Stimulated activated CD4-positive, alpha-beta T cell treated with anti-CD3 and anti-CD28 coated beads, Interleukin-4, amount 100 ng/mL, for 4 hours (primary cell): ENCODE measurements around the gene FBXO3.
"Not testable (repeated sequence)": the region's sequence is repeated elsewhere in the genome, so short reads cannot be mapped to it uniquely, and the experiment has no call there.

Experiments
- DNase-seq, 2 experiments: peaks; one replicate each; pipeline ENCODE4 v3.0.0-alpha.2; 2020

FBXO3 gene

DNA sequence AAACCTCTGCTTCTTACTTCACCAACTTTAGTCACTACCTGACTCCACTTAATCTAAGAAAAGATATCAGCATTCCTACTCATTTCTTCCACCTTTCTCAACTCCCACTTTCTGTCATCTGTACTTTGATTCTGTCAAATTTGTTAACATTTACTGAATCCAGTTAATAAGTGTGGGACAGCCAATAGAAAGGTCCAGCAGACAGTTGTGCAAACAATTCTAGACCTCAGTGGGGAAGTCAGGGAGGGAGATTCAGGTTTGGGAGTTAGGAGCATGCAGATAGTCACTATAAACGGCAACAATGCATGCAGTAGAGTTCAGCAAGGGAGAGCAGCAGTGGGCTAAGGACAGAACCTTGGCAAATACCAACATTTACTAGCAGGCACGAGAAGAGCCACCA is 4.1 kb downstream of the FBXO3 start:
- no peak for DNase-seq

DNA sequence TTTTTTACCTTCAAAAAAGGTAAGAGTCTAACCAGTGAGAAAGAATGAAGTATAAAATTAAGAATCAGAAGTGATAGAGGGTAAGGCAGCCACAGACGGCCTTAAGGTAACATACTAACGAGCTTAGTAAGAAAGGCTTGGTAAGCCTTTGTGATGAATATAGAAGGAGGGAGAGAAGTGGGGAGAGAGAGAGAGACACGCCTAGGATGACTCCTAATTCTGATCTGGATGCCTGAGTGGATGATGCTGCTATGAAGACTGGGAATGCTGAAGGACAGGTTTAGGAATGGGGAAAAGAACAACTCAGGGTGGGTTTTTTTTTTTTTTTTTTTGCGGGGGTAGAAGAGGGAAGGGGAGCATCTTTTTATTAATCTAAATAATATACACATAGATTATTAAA is 4.8 kb downstream of the FBXO3 start:
- no peak for DNase-seq

DNA sequence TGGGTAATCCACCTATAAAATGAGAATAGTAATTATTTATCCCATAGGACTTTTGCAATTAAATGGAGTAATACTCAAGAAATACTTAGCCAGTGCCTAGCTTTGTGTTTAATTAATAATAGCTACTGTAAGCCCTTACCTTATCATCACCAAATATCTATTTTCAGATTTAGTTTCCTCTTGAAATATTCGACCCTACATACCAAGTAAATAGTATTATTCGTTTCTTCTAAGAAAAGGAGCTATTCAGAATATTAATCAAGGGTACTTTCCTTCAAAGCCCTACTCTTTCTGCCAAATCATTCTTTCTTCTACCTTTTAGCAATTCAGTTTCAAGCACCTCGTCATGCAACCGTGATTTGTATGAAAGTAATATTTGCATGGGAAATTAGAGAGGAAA is 6.7 kb downstream of the FBXO3 start:
- no peak for DNase-seq

DNA sequence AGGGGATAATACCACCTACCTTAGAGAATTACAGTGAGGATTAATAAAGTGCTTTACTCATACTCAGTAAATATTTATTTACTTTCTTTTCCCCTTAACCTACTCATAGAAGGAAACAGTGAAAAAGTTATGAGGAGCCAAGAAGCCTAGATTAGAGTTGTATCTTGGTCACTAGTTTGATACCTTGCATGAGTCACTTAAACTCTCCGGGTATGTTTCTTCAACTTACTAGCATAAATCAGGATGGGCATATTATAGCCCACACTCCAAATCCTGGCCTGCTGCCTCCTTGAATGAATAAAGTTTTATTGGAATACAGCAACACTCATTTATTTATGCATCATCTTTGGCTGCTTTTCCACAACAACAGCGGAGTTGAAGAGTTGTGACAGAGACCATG is 8.2 kb downstream of the FBXO3 start:
- no peak for DNase-seq

DNA sequence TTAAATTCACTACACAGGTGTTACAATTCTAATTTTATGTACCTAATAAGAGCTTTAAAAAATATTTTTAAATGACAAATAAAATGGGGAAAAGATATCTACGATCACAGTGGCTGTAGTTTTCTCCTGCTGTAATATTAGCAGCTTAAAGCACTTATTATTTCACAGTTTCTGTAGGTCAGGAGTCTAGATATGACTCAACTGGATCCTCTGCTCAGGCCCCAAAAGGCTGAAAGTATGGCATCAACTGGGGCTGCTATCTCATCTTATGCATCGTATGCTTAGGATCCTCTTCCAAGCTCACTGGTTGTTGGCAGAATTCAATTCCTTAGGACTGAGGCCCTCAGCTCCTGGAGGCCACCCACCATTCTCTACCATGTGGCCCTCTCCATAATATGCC is 12.8 kb downstream of the FBXO3 start:
- no peak for DNase-seq

DNA sequence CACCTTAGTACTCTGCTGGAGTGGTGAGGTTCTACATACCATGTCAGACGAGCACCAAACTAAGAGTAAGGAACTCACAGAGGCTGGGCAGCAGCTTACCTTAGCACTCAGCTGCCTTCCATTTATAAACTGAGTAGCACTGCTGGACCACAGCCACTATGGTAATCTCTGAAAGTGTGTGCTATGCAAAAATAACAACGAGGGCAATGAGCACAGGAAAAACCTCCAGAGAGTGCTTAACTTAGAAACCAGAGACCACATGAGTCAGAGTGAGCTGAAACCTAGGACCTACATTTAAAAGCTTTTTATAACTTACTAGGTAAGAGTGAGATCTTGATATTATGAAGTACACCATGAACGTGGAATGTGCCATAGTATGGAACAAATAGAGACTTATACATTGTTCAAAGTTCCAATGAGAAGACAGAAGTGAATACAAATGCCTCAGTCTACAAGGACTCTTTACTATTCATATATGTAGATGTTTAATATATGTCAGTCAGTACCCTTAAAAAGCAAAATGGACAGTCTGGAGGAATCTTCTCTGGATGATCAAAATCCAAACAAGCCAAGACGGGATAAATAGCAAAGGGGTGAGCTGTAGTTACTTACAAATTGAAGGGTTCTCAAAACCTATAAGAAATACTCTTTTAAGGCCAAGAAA is 20.9 kb downstream of the FBXO3 start:
- DNase-seq = no peak

DNA sequence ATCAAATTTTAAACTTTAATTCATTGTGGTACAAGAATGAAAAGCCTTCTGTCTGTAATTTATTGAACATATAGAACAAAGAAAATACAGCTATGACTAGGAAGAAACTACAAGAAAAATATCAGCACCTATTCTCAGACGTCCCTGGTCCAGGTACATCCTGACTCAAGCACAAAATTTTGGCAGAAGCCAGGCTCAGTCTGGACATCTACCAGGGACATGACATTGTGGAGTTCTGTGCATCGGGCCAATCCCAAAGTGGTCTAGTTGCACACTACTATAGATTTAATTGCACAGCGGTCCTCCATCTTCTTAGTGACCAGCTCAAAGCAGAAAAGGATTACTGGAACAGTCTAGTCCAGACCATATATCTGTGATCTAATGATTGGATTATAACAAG is 22.4 kb downstream of the FBXO3 start:
- no peak for DNase-seq

DNA sequence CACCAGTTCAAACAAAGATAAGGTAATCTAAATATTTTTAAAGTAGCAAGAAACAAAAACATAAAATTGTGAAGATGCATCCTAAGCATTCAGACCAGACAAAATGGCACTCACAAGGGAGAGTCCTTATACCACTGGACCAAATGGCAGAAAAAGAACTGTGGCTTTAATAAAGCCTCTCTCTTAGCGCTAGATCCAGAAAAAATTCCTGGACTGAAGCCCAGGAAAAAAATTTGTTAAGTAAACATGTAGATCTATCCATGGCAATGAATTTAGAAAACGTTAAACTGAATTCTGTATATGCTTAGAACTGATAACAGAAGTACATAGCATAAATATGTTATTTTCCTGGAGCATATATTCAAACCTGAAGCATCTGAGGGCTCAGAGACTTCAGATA is 26.3 kb downstream of the FBXO3 start:
- DNase-seq = no peak

DNA sequence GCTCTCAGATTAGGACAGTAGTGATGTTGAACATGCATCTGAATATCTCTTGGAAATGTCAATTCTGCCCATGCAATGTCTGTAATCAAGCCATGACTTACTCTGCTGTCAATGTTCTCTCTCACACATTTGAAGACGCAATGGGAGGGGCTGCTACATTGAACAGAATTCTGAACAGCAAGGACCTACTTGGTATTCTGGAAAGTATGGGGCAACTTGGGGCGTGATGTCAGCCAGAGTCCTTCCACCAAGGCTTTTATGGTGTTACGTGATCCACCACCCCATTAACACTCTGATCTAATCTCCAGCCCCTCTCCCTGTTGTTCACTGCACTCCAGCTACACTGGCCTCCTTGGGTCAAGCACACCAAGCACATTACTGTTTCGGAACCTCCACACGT is 31.0 kb downstream of the FBXO3 start:
- no peak for DNase-seq

DNA sequence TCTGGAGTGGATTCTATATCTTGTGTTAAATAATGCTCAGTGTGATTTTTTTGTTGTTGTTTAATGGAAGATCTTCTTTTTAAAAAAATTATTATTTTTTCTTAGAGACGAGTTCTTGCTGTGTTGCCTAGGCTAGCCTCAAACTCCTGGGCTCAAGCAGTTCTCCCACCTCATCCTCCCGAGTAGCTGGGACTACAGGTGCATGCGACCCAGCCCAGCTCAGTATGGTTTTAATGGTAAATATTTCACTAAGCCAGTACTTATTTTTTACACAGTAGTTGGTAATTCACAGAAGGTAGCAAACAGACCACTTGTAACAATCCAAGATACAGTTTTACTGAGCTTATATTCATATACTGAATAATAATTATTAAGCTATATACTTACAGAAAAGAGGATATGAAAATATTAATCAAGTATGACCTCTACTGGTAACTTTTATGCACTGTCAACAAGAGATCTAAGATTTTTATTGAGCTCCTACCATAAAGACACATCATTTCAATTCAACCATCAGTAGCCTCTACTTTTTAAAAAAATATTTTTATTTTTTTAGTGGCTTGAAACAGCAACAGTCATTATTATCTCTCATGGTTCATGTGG is 32.0 kb downstream of the FBXO3 start:
- DNase-seq = no peak

DNA sequence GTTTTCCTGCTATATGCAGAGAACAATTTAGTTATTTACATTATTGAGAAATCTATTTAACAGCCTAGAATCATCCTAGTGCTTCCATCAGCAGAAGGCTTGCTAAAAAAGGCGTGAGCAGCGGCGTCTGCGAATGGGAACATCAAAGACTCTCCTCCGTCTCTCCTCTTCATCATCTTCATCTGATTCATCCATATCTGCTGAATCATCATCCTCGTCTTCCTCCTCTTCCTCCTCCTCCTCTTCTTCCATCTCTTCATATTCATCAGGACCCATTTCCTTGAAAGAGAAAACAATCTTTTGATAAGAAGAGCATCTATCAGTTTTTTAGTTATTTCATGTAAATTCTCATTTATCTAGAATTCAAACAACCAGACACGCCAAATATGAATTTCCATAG is 32.5 kb downstream of the FBXO3 start:
- no peak for DNase-seq

DNA sequence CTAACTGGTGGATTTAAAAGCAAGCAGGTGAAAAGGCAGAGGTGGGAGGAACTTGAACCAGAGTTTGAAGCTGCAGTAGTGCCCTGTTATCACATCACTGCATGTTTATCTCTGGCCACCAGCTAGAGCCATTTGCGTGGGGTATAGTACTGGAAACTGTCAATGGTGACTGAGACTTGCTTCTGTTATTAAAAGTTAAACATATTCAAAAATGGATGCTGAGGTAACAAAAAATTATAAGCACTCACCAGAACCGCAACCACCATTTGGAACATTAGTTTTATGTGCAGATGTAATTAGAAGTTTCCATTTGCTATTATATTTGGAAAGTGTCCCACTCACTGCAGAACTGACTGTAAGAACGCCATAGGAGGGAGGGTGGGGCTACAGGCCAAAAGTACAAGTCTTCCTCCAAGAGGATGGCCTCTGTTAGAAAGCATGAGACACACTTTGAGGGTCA is 36.9 kb downstream of the FBXO3 start:
- DNase-seq = no peak

DNA sequence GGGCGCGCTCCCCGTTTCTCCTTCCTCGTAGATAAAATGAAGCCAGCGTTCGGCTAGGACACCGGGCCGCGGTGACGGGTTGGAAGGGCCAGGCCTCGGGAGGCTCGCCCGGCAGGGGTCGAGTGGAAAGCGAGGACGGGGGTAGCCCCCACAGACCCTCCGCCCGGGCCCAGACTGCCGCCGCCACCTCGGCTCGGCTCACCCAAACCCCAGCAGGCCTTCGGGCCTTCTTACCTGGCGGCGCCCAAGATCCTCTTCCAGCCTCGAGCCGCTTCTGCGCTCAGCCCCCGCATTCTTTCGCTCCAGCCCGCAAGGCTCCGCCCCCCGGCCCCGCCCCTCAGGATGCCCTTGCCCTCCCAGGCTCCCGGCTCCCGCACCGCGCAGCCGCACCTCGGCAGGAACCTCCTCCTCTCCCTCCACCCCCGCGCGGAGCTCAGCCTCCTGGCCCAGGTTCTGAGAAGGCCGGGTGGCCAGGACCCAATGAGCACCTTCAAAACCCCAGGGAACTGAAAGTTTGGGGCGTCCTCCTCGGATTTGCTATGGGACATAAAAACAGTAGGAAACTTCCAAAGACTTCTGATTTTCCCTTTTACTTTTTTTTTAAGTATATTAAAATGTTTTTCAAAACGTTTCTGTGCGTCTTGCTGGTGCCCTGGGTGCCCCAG is 38.0 kb downstream of the FBXO3 start, which contains the start of gene CD59:
Gene CD59 (minus strand): TSS at position 276 of the 665 bp plus-strand sequence. CDS start 13,978 bp downstream, outside the sequence.
- peak; percentile 92 to 93 for DNase-seq

DNA sequence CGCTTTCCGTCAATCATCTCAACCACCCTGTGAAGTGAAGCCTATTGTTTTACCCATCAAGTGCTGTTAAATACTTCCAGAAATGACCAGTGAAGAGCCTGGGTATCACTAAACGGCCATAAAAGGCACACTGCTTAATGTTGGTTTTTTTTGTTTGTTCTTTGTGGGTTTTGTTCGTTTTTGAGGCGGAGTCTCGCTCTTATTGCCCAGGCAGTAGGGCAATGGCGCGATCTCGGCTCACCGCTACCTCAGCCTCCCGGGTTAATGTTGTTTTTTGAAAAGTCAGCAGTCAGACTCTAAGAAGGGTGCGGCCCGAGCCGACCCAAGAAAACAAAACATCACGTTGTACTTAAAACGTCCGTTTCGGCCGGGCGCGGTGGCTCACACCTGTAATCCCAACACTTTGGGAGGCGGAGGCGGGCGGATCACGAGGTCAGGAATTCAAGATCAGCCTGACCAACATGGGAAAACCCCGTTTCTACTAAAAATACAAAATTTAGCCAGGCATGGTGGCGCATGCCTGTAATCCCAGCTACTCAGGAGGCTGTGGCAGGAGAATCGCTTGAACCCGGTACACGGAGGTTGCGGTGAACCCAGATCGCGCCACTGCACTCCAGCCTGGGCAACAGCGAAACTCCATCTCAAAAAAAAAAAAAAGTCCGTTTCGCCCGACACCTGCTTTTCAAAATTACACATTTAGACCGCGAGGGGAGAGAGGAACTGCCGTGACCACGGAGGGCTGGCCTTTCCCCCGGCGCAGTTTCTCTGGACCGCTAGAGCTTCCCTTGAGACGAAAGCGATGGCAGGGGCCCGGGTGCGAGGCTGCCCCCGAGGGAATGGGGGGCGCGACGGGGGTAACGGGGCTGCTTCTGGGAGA is 38.8 kb downstream of the FBXO3 start:
- DNase-seq = peak; percentile 16 to 17

DNA sequence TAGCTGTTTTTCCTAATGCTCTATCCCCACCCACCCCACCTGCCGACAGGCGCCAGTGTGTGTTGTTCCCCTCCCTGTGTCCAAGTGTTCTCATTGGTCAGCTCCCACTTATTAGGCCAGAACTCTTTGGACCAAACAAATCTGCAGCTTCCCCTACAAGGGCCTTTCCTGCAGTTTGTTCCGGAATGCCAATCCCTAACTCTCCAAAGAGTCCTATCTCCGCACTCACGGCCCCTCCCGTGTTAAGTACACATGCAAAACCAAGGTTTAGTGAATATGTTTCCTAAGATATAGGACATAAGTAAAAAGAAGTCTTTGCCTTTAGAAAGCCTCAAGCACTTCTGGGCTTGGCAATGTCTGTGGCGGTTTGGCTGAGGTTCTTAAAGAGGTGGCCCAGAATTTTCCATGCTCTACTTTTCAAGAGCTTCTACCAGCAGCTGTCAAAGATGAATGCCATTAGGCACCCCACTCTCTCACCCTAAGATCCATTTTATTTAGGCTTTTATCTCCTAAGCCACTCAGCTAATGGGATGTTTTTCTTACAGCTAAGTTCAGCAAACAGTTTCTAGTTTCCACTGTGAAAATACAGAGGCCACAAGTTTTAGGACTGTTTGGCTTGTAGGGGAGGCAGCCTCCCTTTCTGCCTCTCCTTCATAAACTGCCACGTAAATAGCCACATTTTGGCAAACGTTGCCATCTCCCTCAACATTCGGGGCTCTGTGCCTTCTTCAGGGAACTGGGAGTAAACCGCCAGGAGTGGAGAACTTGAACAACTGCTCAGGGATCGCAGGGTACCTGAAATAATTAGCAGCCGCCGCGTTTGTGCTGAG is 39.7 kb downstream of the FBXO3 start:
- DNase-seq = no peak

DNA sequence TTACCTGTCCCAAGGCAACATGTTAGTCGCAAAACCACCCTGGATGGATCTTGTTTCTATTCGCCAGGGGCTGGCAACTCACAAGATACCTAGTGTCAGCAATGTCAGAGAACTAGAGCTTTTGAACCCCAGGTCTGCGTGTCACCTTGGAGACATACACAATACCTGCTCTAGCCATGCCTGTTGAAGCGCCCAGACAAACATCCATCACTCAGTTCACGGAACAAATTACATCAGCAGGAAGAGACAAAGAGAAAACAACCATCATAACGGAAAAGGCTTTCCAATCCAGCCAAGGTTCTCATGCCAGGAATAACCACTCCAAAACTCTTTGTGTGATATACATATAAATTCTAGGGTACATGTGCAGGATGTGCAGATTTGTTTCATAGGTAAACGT is 40.3 kb downstream of the FBXO3 start:
- DNase-seq = no peak

DNA sequence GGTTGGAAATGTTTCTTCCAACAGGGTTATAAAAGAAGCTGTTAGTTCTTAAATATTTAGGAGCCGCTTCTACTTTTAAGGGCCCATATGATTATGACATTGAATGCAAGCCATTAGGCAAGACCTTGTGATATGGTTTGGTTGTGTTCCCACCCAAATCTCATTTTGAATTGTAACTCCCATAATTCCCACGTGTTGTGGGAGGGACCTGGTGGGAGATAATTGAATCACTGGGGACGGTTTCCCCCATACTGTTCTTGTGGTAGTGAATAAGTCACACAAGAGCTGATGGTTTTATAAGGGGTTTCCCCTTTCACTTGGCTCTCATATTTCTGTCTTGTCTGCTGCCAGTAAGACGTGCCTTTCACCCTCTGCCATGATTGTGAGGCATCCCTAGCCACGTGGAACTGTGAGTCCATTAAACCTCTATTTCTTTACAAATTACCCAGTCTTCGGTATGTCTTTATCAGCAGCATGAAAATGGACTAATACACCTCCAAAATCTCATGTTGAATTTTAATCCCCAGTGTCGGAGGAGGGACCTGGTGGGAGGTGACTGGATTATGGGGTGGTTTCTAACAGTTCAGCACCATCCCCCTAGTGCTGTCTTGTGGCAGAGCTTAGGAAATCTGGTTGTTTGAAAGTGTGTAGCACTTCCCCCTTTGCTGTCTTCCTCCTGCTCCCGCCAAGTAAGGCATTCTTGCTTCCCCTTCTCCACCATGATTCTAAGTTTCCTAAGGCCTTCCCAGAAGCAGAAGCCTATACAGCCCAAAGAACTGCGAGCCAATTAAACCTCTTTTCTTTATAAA is 42.4 kb downstream of the FBXO3 start:
- DNase-seq = no peak

DNA sequence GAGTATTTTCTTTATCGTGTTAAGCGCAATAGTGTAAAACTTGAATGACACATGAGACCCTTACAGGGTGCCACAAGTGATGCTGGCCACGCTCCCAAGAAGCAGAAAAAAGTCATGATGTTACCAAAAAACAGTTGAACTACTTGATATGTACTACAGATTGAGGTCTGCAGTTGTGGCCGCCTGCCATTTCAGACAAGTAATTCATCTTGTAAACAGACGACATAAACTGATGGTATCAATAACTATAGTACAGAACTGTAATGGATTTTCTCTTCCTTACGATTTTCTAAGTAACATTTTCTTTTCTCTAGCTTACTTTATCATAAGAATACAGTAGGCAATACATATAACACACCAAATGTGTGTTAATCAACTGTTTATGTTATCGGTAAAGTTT is 43.6 kb downstream of the FBXO3 start:
- DNase-seq = no peak

DNA sequence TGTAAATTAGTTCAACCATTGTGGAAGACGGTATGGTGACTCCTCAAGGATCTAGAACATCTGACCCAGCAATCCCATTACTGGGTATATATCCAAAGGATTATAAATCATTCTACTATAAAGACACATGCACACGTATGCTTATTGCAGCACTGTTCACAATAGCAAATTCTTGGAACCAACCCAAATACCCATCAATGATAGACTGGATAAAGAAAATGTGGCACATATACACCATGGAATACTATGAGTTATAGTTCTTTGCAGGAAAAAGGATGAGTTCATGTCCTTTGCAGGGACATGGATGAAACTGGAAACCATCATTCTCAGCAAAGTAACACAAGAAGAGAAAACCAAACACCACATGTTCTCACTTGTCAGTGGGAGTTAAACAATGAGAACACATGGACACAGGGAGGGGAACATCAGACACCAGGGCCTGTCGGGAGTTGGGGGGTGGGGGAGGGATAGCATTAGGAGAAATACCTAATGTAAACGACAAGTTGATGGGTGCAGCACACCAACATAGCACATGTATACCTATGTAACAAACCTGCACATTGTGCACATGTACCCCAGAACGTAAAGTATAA is 45.2 kb downstream of the FBXO3 start:
- DNase-seq = not testable (repeated sequence)

DNA sequence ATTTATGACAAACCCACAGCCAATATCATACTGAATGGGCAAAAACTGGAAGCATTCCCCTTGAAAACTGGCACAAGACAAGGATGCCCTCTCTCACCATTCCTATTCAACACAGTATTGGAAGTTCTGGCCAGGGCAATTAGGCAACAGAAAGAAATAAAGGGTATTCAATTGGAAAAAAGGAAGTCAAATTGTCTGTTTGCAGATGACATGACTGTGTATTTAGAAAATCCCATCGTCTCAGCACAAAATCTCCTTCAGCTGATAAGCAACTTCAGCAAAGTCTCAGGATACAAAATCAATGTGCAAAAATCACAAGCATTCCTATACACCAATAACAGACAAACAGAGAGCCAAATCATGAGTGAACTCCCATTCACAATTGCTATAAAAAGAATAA is 46.8 kb downstream of the FBXO3 start:
- DNase-seq = not testable (repeated sequence)

DNA sequence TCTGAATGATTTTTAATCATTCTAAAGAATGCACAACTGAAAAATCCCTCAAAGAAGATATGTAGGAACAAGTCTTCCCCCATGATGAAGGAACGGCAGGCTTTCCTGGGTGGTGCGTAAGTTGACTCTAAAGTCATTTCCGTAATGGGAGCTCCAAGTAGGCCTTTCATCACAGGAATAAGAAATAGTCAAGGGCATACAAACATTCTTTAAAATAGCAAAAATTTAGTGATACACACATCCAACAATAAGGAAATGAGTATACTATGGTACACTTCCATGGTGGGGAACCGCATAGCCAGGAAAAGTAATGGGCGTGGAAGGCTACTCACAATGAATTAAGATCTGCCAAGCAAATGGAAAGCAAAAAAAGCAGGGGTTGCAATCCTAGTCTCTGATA is 48.8 kb downstream of the FBXO3 start:
- DNase-seq = no peak
